GM18861 (cell line): ENCODE measurements around the gene FNBP1.
"Not testable (repeated sequence)": the region's sequence is repeated elsewhere in the genome, so short reads cannot be mapped to it uniquely, and the experiment has no call there.

ENCODE experiments used
- ATAC-seq: cut with Tn5 transposase; IDR thresholded peaks from one replicate; pipeline ENCODE4 v1.9.1; 2021; ENCODE audit not compliant: unreplicated experiment

The FNBP1 gene

DNA sequence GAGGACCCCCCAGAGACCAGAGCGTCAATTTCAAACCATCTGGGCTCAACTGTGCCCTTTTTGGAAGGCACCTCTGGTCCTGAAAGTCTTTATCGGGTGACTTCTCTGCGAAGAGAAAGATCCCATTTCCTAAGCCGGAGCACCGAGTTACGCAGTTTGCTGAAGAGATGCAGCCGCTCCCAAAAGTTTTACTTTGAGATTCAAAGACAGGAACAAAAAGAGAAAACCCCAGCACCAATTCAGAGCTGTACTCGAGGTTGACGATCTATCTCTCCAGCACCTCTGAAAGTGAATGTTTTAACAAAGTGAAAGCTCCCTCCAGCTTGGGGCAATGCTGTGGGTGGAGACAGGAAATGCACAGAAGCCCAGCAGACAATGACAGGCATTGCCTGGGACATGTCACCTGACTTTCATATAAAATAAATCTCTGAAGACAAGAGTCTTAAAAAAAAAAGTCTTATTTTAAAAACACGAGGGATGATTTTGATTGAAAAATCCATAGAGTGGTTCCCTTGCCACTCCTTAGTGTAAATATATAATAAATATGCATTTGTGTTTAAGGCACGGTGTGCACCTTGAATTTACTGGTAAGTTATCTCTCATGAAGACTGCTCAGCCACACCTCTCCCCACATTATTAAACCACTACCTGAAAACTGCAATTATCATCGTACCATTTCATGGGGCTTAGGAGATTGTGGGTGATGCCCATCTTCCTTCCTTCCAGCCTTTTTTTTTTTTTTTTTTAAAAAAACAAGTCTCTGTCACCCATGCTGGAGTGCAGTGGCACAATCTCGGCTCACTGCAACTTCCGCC is 79.9 kb downstream of the FNBP1 start:
- ATAC-seq = peak; percentile 83

GRCh38 chr9:129962451-129962864 is 80.5 kb downstream of the FNBP1 start:
- no peak for ATAC-seq

DNA sequence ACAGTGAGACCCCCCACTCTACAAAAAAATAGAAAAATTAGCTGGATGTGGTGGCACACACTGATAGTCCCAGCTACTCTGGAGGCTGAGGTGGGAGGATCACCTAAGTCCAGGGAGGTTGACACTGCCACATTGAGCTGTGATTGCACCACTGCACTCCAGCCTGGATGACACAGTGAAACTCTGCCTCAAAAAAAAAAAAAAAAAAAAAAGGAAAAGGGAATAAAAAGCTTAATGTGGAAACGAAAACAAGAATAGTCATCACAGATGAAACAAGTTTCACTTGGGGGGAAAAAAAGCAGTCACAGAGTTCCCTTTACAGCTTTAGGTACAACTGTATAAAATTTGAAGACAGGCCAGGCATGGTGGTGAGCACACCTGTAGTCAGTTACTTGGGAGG is 84.2 kb downstream of the FNBP1 start:
- no peak for ATAC-seq

DNA sequence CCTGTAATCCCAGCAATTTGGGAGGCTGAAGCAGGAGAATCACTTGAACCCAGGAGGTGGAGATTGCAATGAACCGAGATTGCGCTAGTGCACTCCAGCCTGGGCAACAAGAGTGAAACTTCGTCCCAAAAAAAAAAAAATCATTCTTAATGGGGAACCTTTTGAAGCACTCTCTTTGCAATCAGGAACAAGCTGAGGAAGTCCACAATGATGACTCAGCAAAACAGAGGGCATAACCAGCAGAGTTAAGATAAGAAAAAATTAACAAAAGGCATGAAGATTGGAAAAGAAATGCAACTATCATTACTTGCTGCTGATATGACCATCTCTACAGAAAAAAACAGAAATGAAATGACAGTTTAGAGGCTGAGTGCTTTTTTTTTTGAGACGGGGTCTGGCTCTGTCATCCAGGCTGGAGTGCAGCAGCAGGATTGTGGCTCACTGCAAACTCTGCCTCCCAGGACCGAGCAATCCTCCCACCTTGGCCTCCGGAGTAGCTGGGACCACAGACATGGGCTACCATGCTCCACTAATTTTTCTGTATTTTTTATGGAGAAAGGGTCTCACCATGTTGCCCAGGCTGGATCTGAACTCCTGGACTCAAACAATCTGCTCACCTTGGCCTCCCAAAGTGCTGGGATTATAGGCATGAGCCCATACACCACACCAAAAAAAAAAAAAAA is 88.0 kb downstream of the FNBP1 start:
- ATAC-seq = no peak

DNA sequence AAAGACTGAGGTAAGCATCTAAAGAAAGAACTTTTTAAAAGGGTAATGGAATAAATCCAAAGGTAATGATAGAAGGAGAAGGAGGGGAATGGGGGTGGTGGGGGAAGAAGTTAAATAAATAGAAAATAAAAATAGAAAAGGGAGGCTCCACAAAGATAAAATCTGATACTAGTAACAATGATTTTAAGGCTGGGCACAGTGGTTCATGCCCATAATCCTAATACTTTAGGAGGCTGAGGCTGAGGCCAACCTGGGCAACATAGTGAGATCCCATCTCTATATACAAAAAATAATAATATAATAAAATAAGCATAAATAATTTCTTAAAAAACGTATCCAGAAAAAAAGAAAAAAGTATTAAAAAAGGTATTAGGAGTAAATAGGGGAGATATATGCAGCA is 89.3 kb downstream of the FNBP1 start:
- no peak for ATAC-seq

- ATAC-seq = no peak
Measured at GRCh38 chr9:129952337-129952736, 90.7 kb downstream of the FNBP1 start.

- no peak for ATAC-seq
Measured at GRCh38 chr9:129949821-129950220, 93.2 kb downstream of the FNBP1 start.

DNA sequence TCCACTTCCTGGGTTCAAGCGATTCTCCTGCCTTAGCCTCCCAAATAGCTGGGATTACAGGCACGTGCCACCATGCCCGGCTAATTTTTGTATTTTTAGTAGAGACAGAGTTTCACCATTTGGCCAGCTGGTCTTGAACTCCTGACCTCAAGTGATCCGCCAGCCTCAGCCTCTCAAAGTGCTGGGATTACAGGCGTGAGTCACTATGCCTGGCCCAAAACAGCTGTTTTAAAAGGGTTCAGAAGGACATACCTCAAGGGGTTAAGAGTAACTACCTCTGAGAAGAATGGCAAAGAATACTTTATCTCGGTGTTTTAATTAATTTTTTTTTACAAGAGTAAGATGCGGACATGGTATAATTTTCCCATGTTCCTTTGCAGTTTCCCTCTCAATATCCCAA is 94.4 kb downstream of the FNBP1 start:
- ATAC-seq = not testable (repeated sequence)

DNA sequence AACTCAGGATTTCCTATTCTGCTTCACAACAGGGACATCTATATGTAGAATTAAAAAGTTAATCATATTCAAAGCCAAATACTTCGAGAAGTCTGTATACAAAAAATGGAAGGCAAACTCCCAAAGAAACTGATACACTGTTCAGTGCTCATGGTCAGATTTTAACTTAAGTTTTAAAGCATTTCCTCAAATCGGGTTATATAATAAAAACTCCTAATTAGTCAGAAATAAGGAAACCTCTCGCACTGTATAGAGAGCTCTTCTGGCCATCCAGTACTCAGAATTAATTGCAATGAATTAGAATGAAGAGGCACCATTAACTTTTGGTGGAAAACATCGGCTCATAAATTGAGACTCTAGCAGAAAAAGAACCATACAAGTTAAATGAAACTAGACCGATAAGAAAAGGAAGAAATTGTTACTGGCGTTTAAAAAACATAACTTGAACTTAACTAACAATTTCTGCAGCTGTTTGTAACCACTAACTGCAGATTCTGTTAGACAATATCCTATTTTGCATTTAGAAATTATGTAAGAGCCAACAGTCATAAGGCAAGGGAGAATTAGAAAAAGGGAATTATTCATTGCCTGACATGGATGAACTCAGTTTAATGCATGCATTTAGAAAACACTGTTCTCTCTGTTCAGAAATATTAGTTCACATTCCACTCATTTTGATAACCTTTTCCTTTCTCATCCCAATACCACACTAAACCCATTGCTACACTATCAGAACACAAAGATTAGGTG is 96.6 kb downstream of the FNBP1 start:
- no peak for ATAC-seq

DNA sequence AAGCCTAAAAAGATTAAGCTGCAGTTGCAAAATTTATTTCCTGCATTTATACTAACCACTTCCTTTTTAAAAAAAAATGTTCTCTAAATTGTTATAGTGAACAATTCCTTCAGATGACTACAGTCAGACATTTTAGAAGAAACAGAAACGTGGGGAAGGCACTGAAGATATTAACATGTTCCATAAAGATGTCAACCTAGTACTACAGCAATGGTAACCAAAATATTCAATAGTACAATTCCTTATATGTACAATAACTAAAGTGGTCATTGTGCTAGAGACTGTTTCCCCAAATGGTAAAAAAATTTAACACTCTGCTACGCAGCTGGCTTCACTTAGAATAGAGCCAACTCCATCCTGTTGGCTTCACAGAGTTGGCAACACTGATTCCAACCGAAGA is 97.7 kb downstream of the FNBP1 start:
- no peak for ATAC-seq

- ATAC-seq = no peak
Measured at GRCh38 chr9:129944506-129945116, 98.4 kb downstream of the FNBP1 start.

DNA sequence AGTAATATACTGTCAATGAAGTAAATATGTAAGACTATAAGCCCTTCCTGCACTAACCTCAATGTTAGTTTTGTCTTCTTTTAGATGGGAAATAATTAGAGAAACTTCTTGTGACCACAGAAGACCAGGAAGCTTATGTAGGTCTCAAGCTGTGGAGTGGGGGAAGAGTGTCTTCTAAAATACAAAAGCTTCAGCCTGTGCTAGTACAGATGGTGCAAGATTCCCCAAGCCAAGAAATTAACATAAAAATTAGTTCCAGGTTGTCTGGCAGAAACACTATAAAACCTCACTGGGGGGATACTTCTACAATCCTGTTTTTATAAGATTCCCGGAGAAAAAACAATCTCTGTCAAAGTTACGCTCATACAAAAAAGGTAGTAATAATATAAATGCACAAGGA is 103.6 kb downstream of the FNBP1 start:
- no peak for ATAC-seq

GRCh38 chr9:129938291-129938979 is 104.6 kb downstream of the FNBP1 start:
- no peak for ATAC-seq

DNA sequence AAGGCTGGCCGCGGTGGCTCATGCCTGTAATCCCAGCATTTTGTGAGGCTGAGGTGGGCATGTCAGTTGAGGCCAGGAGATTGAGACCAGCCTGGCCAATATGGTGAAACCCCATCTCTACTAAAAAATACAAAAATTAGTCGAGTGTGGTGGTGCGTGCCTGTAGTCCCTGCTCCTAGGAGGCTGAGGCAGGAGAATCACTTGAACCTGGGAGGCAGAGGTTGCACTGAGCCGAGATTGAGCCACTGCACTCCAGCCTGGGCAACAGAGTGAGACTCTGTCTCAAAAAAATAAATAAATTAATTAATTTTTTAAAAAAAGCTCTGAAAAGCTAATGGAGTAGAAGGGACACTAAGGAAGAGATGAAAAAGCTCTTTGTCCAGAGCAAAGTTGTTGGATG is 105.1 kb downstream of the FNBP1 start:
- ATAC-seq = not testable (repeated sequence)

GRCh38 chr9:129936222-129936621 is 106.8 kb downstream of the FNBP1 start:
- ATAC-seq = no peak

- ATAC-seq = no peak
Measured at GRCh38 chr9:129934780-129935179, 108.2 kb downstream of the FNBP1 start.

- no peak for ATAC-seq
Measured at GRCh38 chr9:129934041-129934591, 108.9 kb downstream of the FNBP1 start.

- ATAC-seq = no peak
Measured at GRCh38 chr9:129933185-129934040, 109.6 kb downstream of the FNBP1 start.

DNA sequence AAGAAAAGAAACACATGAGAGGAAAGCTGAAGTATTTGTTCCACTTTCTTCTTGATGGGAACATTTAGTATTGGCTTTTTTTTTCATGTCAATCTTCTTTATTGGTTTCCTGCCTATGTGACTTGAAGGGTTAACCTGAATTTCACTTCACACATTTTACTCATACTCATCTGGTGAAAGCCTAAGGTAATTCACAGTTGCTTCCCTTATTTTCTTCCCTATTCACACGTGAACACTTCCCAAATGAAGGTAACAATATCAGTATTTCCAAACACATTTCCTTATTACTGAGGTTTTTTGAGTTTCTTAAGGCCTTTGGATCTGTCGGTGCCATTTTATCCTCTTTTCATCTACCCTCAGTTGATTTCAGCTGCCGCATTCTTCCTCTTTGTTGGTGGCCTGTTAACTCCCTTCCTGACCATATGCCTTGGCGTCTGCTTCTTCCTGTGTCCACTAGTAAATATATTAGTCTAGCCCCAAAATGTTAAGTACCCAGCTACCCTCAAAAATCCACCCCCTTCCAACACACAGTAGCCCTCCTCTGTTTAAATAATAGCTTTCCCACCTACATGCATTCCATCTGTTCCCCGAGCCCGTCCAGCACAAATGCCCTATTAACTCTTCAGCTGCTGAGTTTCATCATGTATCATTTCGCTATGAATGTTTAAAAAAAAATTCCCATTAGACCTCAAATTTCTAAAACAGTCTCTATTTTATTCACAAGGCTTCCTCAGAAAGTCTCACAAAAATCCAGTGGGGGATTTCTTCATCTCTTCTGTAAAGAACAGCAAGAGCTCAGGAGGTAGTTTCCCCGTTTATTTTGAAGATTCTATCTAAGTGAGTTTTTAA is 110.5 kb downstream of the FNBP1 start:
- ATAC-seq = no peak
